Naive B cell (primary cell): Measurements from ENCODE around the gene DAP3. TPM values are rescaled to one million over a fixed set of nuclear protein-coding genes. Genes with fewer than 3 reads are reported as not detected.
"Not testable (repeated sequence)": the region's sequence is repeated elsewhere in the genome, so short reads cannot be mapped to it uniquely, and the experiment has no call there.

Experiments used
- ATAC-seq, 2 donors: fragments of 150-1000 bp; cut with Tn5 transposase; 2 replicates each; pipeline ENCODE4 v1.10.0; 2021; ENCODE audit warnings: low read depth in 2 of 2, mild to moderate bottlenecking in 2 of 2, moderate library complexity in 2 of 2
- DNase-seq: peaks from one replicate; pipeline ENCODE4 v3.0.0; 2022
- H3K27ac Mint-ChIP-seq, 6 donors: one replicate each; pipeline ENCODE4 v1.8.0; 2020 to 2022; ENCODE audit warnings: mild to moderate bottlenecking in 6 of 6, mixed read lengths in 6 of 6, moderate library complexity in 5 of 6, inconsistent platforms in 2 of 6
- H3K27me3 Mint-ChIP-seq, 3 donors: one replicate each; pipeline ENCODE4 v1.8.0; 2021 to 2022; ENCODE audit warnings: mixed read lengths in 3 of 3, mild to moderate bottlenecking in 1 of 3
- H3K36me3 Mint-ChIP-seq, 2 donors: one replicate each; pipeline ENCODE4 v1.8.0; 2020 to 2022; ENCODE audit warnings: mixed read lengths in 2 of 2, inconsistent platforms in 1 of 2, mild to moderate bottlenecking in 1 of 2
- H3K4me1 Mint-ChIP-seq, 3 donors: one replicate each; pipeline ENCODE4 v1.8.0; 2020 to 2022; ENCODE audit warnings: mixed read lengths in 3 of 3, inconsistent platforms in 1 of 3, mild to moderate bottlenecking in 1 of 3, moderate library complexity in 1 of 3
- H3K4me3 Mint-ChIP-seq, 8 donors: one replicate each; pipeline ENCODE4 v1.8.0; 2020 to 2022; ENCODE audit warnings: mild to moderate bottlenecking in 8 of 8, mixed read lengths in 8 of 8, moderate library complexity in 8 of 8, inconsistent platforms in 2 of 8
- H3K9me3 Mint-ChIP-seq, 7 donors: one replicate each; pipeline ENCODE4 v1.8.0; 2020 to 2022; ENCODE audit warnings: mixed read lengths in 7 of 7, mild to moderate bottlenecking in 5 of 7, inconsistent platforms in 2 of 7, moderate library complexity in 1 of 7
- polyA plus RNA-seq, 6 donors: library from polyadenylated mRNA; unstranded; fragments of 300-500 nt; fragmentation: Illumina TruSeq; gene quantifications; one replicate each; pipeline ENCODE4 v1.2.3, GENCODE V29; 2021; ENCODE audit warnings: low read depth in 6 of 6

DAP3 gene
- polyA plus RNA-seq, 6 donors from 2014 or later = 65.6 to 87.5 (median 77.6) TPM

- no peak overlapping the region for H3K4me3 Mint-ChIP-seq
- peak overlapping the region in 1 of 6 donors; percentile 30 for H3K27ac Mint-ChIP-seq
- peaks cover 17 to 33% of the 10 kb centered on the region in 2 donors for H3K36me3 Mint-ChIP-seq
- H3K4me1 Mint-ChIP-seq = peaks cover 0 to 6% (median 0%) of the 10 kb centered on the region in 3 donors
- no peaks in the 10 kb centered on the region for H3K9me3 Mint-ChIP-seq
- no peaks in the 10 kb centered on the region for H3K27me3 Mint-ChIP-seq
- DNase-seq (no peak), ATAC-seq (no peak)
Measured at GRCh38 chr1:155657463-155657862, 31.4 kb upstream of the DAP3 start.

- DNase-seq, H3K27me3 Mint-ChIP-seq, H3K4me3 Mint-ChIP-seq, H3K4me1 Mint-ChIP-seq, ATAC-seq, H3K9me3 Mint-ChIP-seq: not testable (repeated sequence)
- H3K36me3 Mint-ChIP-seq = peaks cover 23 to 41% of the 10 kb centered on the region in 2 donors
- peak overlapping the region in 1 of 6 donors; percentile 72 for H3K27ac Mint-ChIP-seq
Measured at GRCh38 chr1:155661239-155661638, 27.7 kb upstream of the DAP3 start.

DNA sequence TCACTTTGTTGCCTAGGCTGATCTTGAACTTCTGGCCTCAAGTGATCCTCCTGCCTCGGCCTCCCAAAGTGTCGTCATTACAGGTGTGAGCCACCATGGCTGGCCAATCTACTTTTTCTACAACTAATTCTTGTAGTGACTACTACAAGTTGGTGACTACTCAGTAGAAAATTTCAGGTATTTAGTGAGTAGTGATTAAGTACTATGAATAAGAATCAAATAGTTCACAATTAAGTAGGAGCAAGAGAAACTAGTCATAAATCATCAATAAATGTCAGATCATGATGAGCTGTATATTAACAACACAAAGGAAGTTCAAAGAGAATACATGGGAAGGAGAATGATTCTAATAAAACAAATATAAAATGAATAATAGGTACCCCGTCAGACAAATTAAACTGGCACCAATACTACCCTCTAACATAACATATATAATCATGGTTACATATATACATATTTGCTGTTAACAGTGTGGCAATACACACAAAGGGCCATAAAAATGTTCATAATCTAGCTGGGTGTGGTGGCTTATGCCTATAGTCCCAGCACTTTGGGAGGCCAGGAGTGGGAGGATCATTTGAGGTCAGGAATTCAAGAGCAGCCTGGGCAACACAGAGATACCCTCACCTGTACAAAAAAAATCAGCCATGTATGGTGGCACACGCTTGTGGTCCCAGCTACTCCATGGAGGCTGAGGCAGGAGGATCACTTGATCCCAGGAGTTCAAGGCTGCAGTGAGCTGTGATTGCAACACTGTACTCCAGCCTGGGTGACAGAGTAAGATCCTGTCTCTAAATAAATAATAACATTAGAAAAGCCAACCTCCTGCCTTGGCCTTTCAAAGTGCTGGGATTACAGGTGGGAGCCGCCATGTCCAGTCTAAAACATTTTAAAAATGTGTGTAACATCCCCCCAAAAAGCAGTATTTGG, 19.4 kb upstream of the DAP3 start:
- ATAC-seq = no peak
- Mint-ChIP-seq H3K9me3 (no peaks in the 10 kb centered on the region), H3K36me3 (peaks cover 15 to 19% of the 10 kb centered on the region in 2 donors), H3K27ac (peak overlapping the region in 2 of 6 donors; percentile 48 to 71), H3K4me3 (no peak overlapping the region), H3K4me1 (no peaks in the 10 kb centered on the region), H3K27me3 (no peaks in the 10 kb centered on the region)
- DNase-seq = no peak

- Mint-ChIP-seq H3K36me3 (peaks cover 8 to 9% of the 10 kb centered on the region in 2 donors), H3K27ac (peak overlapping the region in 1 of 6 donors; percentile 71), H3K27me3 (no peaks in the 10 kb centered on the region), H3K4me1 (no peaks in the 10 kb centered on the region), H3K4me3 (no peak overlapping the region), H3K9me3 (no peaks in the 10 kb centered on the region)
- DNase-seq (no peak), ATAC-seq (no peak)
Measured at GRCh38 chr1:155671750-155672149, 17.1 kb upstream of the DAP3 start.

GRCh38 chr1:155673003-155673402, 15.9 kb upstream of the DAP3 start:
- peaks cover 0 to 4% (median 0%) of the 10 kb centered on the region in 3 donors for H3K4me1 Mint-ChIP-seq
- no peak overlapping the region for H3K4me3 Mint-ChIP-seq
- no peaks in the 10 kb centered on the region for H3K27me3 Mint-ChIP-seq
- no peaks in the 10 kb centered on the region for H3K9me3 Mint-ChIP-seq
- H3K36me3 Mint-ChIP-seq = peaks cover 8 to 15% of the 10 kb centered on the region in 2 donors
- ATAC-seq (no peak), DNase-seq (no peak)
- H3K27ac Mint-ChIP-seq = peak overlapping the region in 2 of 6 donors; percentile 43 to 81

DNA sequence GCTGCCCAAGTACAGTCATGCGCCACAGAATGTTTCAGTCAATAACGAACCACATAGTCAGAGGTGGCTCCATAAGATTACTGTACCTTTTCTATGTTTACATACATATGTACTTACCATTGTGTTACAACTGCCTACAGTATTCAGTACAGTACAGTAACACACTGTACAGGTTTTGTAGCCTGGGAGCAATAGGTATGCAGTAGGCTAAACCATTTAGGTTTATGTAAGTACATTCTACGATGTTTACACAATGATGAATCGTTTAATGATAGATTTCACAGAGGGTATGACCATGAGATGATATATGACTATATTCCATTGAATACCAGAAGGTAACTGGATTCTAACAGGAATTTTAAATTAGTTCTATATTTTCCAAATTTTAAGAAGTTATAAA, 10.9 kb upstream of the DAP3 start:
- Mint-ChIP-seq H3K9me3 (no peaks in the 10 kb centered on the region), H3K4me1 (peaks cover 0 to 5% (median 4%) of the 10 kb centered on the region in 3 donors), H3K27me3 (no peaks in the 10 kb centered on the region), H3K36me3 (peaks cover 7 to 12% of the 10 kb centered on the region in 2 donors), H3K4me3 (no peak overlapping the region), H3K27ac (no peak overlapping the region)
- no peak for ATAC-seq
- DNase-seq = no peak

DNA sequence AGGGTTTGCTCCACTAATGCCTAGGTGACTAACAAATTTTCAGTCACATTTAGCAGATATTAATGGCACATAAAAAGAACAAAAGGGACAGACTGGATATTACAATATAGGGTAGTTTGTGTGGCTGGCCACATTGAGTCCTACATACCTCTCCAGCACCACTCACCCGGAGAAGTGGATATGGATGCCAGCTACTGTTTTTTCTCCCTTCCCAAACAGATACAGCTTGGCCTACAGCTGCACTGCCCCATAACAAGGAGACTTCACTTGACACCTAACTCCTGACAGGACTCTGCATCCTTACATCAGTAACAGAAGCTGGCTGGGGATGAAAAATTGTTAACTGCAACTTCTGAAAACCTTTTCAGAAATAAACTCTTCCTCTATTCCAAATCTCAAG, 9.9 kb upstream of the DAP3 start:
- DNase-seq, ATAC-seq, H3K27me3 Mint-ChIP-seq, H3K9me3 Mint-ChIP-seq, H3K4me3 Mint-ChIP-seq: not testable (repeated sequence)
- peak overlapping the region in 1 of 6 donors; percentile 52 for H3K27ac Mint-ChIP-seq
- peaks cover 6 to 14% (median 12%) of the 10 kb centered on the region in 3 donors for H3K4me1 Mint-ChIP-seq
- peaks cover 7 to 12% of the 10 kb centered on the region in 2 donors for H3K36me3 Mint-ChIP-seq

DNA sequence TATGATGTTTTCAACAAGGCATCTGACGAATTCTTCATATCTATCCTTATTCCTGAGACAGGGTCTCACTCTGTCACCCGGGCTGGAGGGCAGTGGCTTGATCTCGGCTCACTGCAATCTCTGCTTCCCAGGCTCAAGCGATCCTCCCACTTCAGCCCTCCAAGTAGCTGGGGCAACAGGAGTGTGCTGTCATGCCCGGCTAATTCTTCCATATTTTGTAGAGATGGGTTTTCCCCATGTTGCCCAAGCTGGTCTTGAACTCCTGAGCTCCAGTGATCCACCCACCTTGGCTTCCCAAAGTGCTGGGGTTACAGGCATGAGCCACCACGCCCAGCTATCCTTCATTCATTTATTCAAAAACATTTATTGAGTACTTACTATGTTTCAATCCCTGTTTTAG, 8.4 kb upstream of the DAP3 start:
- Mint-ChIP-seq H3K27me3 (no peaks in the 10 kb centered on the region), H3K9me3 (no peaks in the 10 kb centered on the region), H3K27ac (peak overlapping the region in 2 of 6 donors; percentile 39 to 62), H3K4me3 (no peak overlapping the region), H3K36me3 (peaks cover 7 to 8% of the 10 kb centered on the region in 2 donors), H3K4me1 (peaks cover 12 to 30% (median 17%) of the 10 kb centered on the region in 3 donors)
- ATAC-seq (no peak), DNase-seq (no peak)

- DNase-seq = no peak
- Mint-ChIP-seq H3K27ac (peak overlapping the region in 1 of 6 donors; percentile 70), H3K36me3 (peaks cover 7 to 8% of the 10 kb centered on the region in 2 donors), H3K4me1 (peaks cover 23 to 42% (median 30%) of the 10 kb centered on the region in 3 donors), H3K27me3 (no peaks in the 10 kb centered on the region), H3K4me3 (no peak overlapping the region), H3K9me3 (no peaks in the 10 kb centered on the region)
- no peak for ATAC-seq
Measured at GRCh38 chr1:155681776-155682175, 7.1 kb upstream of the DAP3 start.

DNA sequence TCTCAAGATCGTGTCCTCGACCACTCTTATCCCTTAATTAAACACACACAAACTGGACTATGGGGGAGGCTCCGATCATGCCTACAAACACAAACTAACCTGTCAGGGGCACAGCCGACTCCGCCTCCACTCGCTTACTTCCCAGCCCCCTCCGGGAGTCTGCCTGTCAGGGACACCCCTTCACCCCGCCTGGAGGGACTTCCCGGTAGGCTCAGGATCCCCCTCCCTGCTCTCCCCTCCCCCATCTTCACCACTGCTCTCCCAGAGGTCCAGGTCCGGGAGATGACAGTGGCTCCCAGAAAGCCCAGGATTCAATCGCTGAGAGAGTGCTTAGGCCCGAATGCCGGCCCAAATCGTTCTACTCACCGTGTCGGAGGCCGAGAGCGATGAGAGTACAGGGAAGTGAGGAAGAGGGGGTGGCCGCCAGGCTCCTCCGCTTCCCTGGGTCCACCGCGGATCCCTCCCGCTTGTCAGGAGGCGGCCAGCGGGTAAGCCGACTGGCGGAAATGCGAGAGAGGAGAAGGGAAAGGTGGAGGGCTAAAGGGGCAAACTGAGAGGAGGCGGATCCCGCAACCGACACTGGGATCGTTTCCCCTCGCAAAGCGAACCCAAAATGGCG, 1.1 kb upstream of the DAP3 start:
- not testable (repeated sequence) for H3K27me3 Mint-ChIP-seq, H3K9me3 Mint-ChIP-seq, DNase-seq
- Mint-ChIP-seq H3K27ac (peak overlapping the region; percentile 93 to 99 (median 96)), H3K4me3 (peak overlapping the region; percentile 95 to 99 (median 97)), H3K4me1 (peaks cover 34 to 71% (median 61%) of the 10 kb centered on the region in 3 donors), H3K36me3 (peaks cover 6 to 16% of the 10 kb centered on the region in 2 donors)
- peak; percentile 22 to 26 for ATAC-seq

DNA sequence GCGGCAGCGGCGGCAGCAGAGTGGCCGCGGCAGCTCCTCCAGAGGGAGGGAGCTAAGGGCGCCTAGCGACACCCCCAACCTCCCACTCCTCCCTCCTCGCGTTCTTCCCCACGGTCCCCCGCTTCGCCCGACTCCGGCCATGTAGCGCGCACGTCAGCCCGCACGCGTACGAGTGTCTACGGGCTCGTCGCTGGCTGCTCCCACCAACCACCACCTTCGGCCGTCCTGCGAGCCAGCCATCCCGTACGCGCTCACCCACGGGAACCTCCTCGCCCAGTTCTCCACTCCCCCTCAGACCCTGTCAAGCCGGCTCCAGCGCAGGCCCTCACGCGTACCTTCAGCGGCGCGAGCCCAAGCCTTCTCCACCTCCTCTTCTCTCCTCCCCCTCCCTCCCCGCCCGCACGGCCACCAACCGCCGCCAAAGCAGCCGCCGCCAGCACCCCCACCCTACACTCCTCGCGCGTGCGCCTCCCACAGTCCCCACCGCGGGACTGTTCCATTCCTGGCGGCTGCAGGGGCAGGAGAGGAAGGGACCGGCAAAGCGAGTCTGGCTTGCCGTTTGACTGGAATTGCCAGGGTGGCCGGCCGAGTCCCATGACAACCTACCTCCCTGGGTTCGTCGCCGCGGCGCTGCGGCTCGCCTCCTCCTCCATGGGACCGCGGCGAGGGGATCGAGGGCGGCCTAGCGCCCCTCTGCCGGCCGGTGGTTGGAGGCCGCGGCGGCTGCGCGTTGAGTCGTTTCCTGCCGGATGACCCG, 389 bp upstream of the DAP3 start, which contains the start of gene YY1AP1:
TSS of gene YY1AP1 (minus strand) at position 451 of the 757 bp plus-strand sequence. CDS start 8,338 bp downstream, outside the sequence.
- peak within 1 kb of the TSS; percentile 95 to 99 (median 97) for H3K4me3 Mint-ChIP-seq
- peak; percentile 93 for DNase-seq
- no peaks in the 10 kb centered on the region for H3K27me3 Mint-ChIP-seq
- peak within 1 kb of the TSS; percentile 93 to 99 (median 96) for H3K27ac Mint-ChIP-seq
- peaks cover 0 to 2% (median 0%) of the 10 kb centered on the region in 7 donors for H3K9me3 Mint-ChIP-seq
- peak; percentile 83 to 84 for ATAC-seq
- H3K4me1 Mint-ChIP-seq = peaks cover 29 to 68% (median 57%) of the 10 kb centered on the region in 3 donors
- peaks cover 7 to 17% of the 10 kb centered on the region in 2 donors for H3K36me3 Mint-ChIP-seq

DNA sequence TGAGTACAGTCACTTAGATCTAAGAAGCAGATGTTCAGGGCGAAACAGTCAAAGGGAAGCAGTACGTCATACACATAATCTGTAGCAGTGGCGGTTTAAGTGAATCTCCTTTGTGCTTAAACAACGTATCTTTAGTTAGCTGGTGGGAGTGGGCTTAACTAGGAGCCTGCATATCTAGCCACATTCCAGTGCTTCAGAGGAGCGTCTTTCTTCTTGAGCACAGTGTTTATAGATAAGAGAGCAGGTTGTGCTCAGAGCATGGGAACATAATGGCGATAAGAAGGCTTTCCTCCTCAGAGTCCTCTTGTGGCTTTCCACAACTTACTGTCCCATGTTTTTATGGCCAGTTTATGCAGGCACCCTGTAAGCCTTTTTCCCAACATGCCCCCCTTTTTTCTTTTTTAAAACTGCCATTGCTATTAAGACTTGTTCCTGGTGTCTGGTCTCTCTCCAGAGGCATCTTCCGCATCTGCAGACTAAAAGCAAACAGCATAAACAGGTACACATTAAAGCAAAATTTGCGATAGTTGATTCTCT, 3.2 kb downstream of the DAP3 start:
- Mint-ChIP-seq H3K4me3 (peak overlapping the region in 2 of 8 donors; percentile 54 to 96), H3K4me1 (peaks cover 17 to 57% (median 47%) of the 10 kb centered on the region in 3 donors), H3K27me3 (no peaks in the 10 kb centered on the region), H3K36me3 (peaks cover 7 to 17% of the 10 kb centered on the region in 2 donors), H3K27ac (no peak overlapping the region), H3K9me3 (peaks cover 0 to 2% (median 0%) of the 10 kb centered on the region in 7 donors)
- no peak for ATAC-seq
- no peak for DNase-seq
